DOHH2 (cell line): ENCODE results near the gene CWH43.
"Not testable (repeated sequence)": the region's sequence is repeated elsewhere in the genome, so short reads cannot be mapped to it uniquely, and the experiment has no call there.

Experiments used
- EZH2phosphoT487 ChIP-seq: fragments of 200-600 bp; sonication (generic); IDR thresholded peaks from 2 replicates; pipeline ENCODE4 v1.6.1; 2017; ENCODE audit warnings: borderline replicate concordance, mild to moderate bottlenecking, antibody characterized with exemption, low read length, moderate library complexity, mixed read lengths
- TF ChIP-seq, protein P1 (sequence below): fragments of 200-600 bp; sonication (generic); IDR thresholded peaks from one replicate; pipeline ENCODE4 v1.5.1; 2014; ENCODE audit warnings: antibody characterized with exemption, mild to moderate bottlenecking, low read depth, low read length; ENCODE audit not compliant: poor library complexity, severe bottlenecking

GRCh38 chr4:49105248-49105904 is 119.3 kb downstream of the CWH43 start:
- TF ChIP-seq EZH2phosphoT487 = not testable (repeated sequence)
- TF ChIP-seq, protein P1, sequence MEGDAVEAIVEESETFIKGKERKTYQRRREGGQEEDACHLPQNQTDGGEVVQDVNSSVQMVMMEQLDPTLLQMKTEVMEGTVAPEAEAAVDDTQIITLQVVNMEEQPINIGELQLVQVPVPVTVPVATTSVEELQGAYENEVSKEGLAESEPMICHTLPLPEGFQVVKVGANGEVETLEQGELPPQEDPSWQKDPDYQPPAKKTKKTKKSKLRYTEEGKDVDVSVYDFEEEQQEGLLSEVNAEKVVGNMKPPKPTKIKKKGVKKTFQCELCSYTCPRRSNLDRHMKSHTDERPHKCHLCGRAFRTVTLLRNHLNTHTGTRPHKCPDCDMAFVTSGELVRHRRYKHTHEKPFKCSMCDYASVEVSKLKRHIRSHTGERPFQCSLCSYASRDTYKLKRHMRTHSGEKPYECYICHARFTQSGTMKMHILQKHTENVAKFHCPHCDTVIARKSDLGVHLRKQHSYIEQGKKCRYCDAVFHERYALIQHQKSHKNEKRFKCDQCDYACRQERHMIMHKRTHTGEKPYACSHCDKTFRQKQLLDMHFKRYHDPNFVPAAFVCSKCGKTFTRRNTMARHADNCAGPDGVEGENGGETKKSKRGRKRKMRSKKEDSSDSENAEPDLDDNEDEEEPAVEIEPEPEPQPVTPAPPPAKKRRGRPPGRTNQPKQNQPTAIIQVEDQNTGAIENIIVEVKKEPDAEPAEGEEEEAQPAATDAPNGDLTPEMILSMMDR = not testable (repeated sequence)
